ENCODE measurements around the gene PROSER3.
"Not testable (repeated sequence)": the region's sequence is repeated elsewhere in the genome, so short reads cannot be mapped to it uniquely, and the experiment has no call there.

PROSER3 gene

DNA sequence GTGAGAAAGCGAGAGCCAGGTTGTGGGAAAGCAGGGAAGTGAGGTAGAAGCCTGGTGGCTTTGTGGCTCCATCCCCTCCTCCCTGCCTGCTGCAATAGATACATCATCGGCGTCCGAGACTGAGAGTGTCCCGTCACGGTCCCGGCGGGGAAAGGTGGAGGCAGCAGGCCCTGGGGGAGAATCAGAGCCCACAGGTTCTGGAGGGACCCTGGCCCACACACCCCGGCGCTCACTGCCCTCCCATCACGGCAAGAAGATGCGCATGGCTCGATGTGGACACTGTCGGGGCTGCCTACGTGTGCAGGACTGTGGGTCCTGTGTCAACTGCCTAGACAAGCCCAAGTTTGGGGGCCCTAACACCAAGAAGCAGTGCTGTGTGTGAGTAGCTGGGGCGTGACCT is 35.1 kb upstream of the PROSER3 start:
- no peak overlapping the region for H2AFZ ChIP-seq (ENCODE audit: low read depth, low read length)
- no peak overlapping the region for H2BK15ac ChIP-seq (ENCODE audit: low read depth, poor library complexity, severe bottlenecking)
- no peak overlapping the region for H4K8ac ChIP-seq (ENCODE audit: low read length)
- H3K4me2 ChIP-seq (ENCODE audit: low read length, poor library complexity, severe bottlenecking), result no peak overlapping the region
- H4K91ac ChIP-seq (ENCODE audit: low read length), result no peak overlapping the region
- no peak overlapping the region for H3K18ac ChIP-seq (ENCODE audit: low read depth in 1 of 2, low read length in 2 of 2)
- no peak for DNase-seq
- no peak overlapping the region for H2AK5ac ChIP-seq (ENCODE audit: low read length, severe bottlenecking)
- peaks cover 53% of the 10 kb centered on the region for H3K79me1 ChIP-seq (replicated peaks; ENCODE audit: low read length, poor library complexity, severe bottlenecking)
- H3K27ac ChIP-seq (ENCODE audit: low read length, poor library complexity, severe bottlenecking), result no peak overlapping the region
- no peak overlapping the region for H2BK12ac ChIP-seq (ENCODE audit: low read length in 2 of 2)
- WGBS, result 98% methylated on average over 13 of the region's 16 CpGs
- H3K14ac ChIP-seq (ENCODE audit: low read length in 2 of 2), result no peak overlapping the region
- H3K9ac ChIP-seq (ENCODE audit: low read length), result no peak overlapping the region
- no peak overlapping the region for H2BK5ac ChIP-seq (ENCODE audit: low read depth, low read length, poor library complexity, severe bottlenecking)
- H2BK120ac ChIP-seq (ENCODE audit: low read depth, low read length), result no peak overlapping the region
- no peaks in the 10 kb centered on the region for H3K9me3 ChIP-seq (ENCODE audit: control insufficient read depth, low read length)
- peaks cover 72 to 83% of the 10 kb centered on the region in 2 experiments for H3K36me3 ChIP-seq (ENCODE audit: control insufficient read depth in 1 of 2, insufficient read depth in 2 of 2, low read depth in 1 of 2, low read length in 2 of 2)
- no peak overlapping the region for H3K4ac ChIP-seq (ENCODE audit: low read depth in 1 of 2, low read length in 2 of 2)
- H3K27me3 ChIP-seq (ENCODE audit: control insufficient read depth in 1 of 2, insufficient read depth in 1 of 2, low read length in 2 of 2), result no peaks in the 10 kb centered on the region
- peaks cover 11% of the 10 kb centered on the region for H3K4me1 ChIP-seq (ENCODE audit: control insufficient read depth, insufficient read depth, low read depth, low read length)
- H3K23ac ChIP-seq (ENCODE audit: low read length in 2 of 2), result no peak overlapping the region
- no peak overlapping the region for H3K4me3 ChIP-seq (ENCODE audit: insufficient read depth in 1 of 2, low read depth in 1 of 2, low read length in 2 of 2)

DNA sequence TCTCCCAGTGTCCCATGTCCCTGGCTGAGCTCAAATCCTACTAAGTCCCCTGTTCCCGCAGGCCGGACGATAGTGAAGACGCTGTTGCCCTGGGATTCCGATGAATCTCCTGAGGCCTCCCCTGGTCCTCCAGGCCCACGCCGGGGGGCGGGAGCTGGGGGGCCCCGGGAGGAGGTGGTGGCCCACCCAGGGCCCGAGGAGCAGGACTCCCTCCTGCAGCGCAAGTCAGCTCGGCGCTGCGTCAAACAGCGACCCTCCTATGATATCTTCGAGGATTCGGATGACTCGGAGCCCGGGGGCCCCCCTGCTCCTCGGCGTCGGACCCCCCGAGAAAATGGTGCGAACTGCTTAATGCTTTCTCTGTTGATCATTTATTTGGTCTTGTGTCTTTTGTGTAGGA is 34.3 kb upstream of the PROSER3 start:
- Histone ChIP-seq H2BK5ac (ENCODE audit: low read depth, low read length, poor library complexity, severe bottlenecking) (no peak overlapping the region), H3K4me1 (ENCODE audit: control insufficient read depth, insufficient read depth, low read depth, low read length) (peaks cover 11% of the 10 kb centered on the region), H3K36me3 (ENCODE audit: control insufficient read depth in 1 of 2, insufficient read depth in 2 of 2, low read depth in 1 of 2, low read length in 2 of 2) (peaks cover 80 to 91% of the 10 kb centered on the region in 2 experiments), H2BK15ac (ENCODE audit: low read depth, poor library complexity, severe bottlenecking) (no peak overlapping the region), H3K27me3 (ENCODE audit: control insufficient read depth in 1 of 2, insufficient read depth in 1 of 2, low read length in 2 of 2) (no peaks in the 10 kb centered on the region), H3K9me3 (ENCODE audit: control insufficient read depth, low read length) (no peaks in the 10 kb centered on the region), H3K9ac (ENCODE audit: low read length) (no peak overlapping the region), H3K14ac (ENCODE audit: low read length in 2 of 2) (no peak overlapping the region), H4K8ac (ENCODE audit: low read length) (no peak overlapping the region), H3K18ac (ENCODE audit: low read depth in 1 of 2, low read length in 2 of 2) (no peak overlapping the region), H2BK120ac (ENCODE audit: low read depth, low read length) (no peak overlapping the region), H2BK12ac (ENCODE audit: low read length in 2 of 2) (no peak overlapping the region), H3K4me3 (ENCODE audit: insufficient read depth in 1 of 2, low read depth in 1 of 2, low read length in 2 of 2) (no peak overlapping the region), H3K27ac (ENCODE audit: low read length, poor library complexity, severe bottlenecking) (no peak overlapping the region), H3K79me1 (replicated peaks; ENCODE audit: low read length, poor library complexity, severe bottlenecking) (peaks cover 57% of the 10 kb centered on the region), H4K91ac (ENCODE audit: low read length) (no peak overlapping the region), H2AFZ (ENCODE audit: low read depth, low read length) (no peak overlapping the region), H3K4me2 (ENCODE audit: low read length, poor library complexity, severe bottlenecking) (no peak overlapping the region), H2AK5ac (ENCODE audit: low read length, severe bottlenecking) (no peak overlapping the region), H3K4ac (ENCODE audit: low read depth in 1 of 2, low read length in 2 of 2) (no peak overlapping the region), H3K23ac (ENCODE audit: low read length in 2 of 2) (no peak overlapping the region)
- WGBS, result 98% methylated on average over 24 of the region's 24 CpGs
- no peak for DNase-seq

DNA sequence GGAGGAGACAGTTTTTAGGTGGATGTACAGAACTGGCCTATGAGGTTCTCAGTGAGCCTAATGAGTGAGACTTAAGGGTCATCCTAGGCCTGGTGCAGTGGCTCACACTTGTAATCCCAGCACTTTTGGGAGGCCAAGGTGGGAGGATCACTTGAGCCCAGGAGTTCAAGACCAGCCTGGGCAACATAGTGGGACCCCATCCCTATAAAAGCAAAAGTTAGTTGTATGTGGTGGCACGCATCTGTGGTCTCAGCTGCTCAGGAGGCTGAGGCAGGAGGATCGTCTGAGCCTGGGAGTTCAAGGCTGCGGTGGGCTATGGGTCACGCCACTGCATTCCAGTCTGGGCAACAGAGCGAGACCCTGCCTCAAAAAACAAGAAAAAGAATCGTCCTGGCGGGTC is 33.8 kb upstream of the PROSER3 start:
- 98% methylated on average over 7 of the region's 7 CpGs for WGBS
- DNase-seq; H3K23ac ChIP-seq (ENCODE audit: low read length in 2 of 2): not testable (repeated sequence)

DNA sequence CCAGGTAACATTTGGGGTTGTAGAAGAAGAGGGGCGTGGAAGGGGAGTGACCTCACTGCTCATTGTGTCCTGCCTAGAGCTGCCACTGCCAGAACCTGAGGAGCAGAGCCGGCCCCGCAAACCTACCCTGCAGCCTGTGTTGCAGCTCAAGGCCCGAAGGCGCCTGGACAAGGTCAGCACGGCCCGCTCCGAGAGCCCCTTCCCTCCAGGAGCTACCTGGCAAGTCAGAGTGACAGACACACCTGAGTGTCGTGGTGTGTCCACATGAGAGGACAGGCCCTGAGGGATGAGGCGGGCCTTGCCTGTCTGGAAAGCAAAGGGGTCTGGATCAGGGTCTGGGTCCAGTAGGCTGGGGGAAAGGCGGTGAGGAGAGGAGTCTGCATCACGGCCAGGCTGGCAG is 33.4 kb upstream of the PROSER3 start:
- Histone ChIP-seq H3K4ac (ENCODE audit: low read depth in 1 of 2, low read length in 2 of 2) (no peak overlapping the region), H3K36me3 (ENCODE audit: control insufficient read depth in 1 of 2, insufficient read depth in 2 of 2, low read depth in 1 of 2, low read length in 2 of 2) (peaks cover 89 to 99% of the 10 kb centered on the region in 2 experiments), H3K9ac (ENCODE audit: low read length) (no peak overlapping the region), H3K9me3 (ENCODE audit: control insufficient read depth, low read length) (no peaks in the 10 kb centered on the region), H2AK5ac (ENCODE audit: low read length, severe bottlenecking) (no peak overlapping the region), H2BK5ac (ENCODE audit: low read depth, low read length, poor library complexity, severe bottlenecking) (no peak overlapping the region), H2BK12ac (ENCODE audit: low read length in 2 of 2) (no peak overlapping the region), H2BK15ac (ENCODE audit: low read depth, poor library complexity, severe bottlenecking) (no peak overlapping the region), H3K27ac (ENCODE audit: low read length, poor library complexity, severe bottlenecking) (no peak overlapping the region), H2AFZ (ENCODE audit: low read depth, low read length) (no peak overlapping the region), H3K4me2 (ENCODE audit: low read length, poor library complexity, severe bottlenecking) (no peak overlapping the region), H3K23ac (ENCODE audit: low read length in 2 of 2) (no peak overlapping the region), H3K79me1 (replicated peaks; ENCODE audit: low read length, poor library complexity, severe bottlenecking) (peaks cover 65% of the 10 kb centered on the region), H4K91ac (ENCODE audit: low read length) (no peak overlapping the region), H2BK120ac (ENCODE audit: low read depth, low read length) (no peak overlapping the region), H3K4me1 (ENCODE audit: control insufficient read depth, insufficient read depth, low read depth, low read length) (peaks cover 4% of the 10 kb centered on the region), H3K4me3 (ENCODE audit: insufficient read depth in 1 of 2, low read depth in 1 of 2, low read length in 2 of 2) (no peak overlapping the region), H3K27me3 (ENCODE audit: control insufficient read depth in 1 of 2, insufficient read depth in 1 of 2, low read length in 2 of 2) (no peaks in the 10 kb centered on the region), H3K14ac (ENCODE audit: low read length in 2 of 2) (no peak overlapping the region), H3K18ac (ENCODE audit: low read depth in 1 of 2, low read length in 2 of 2) (no peak overlapping the region), H4K8ac (ENCODE audit: low read length) (no peak overlapping the region)
- 96% methylated on average over 10 of the region's 12 CpGs for WGBS
- no peak for DNase-seq

More for the DNA sequence above, 33.8 kb upstream of the PROSER3 start:
- H3K4ac ChIP-seq (ENCODE audit: low read depth in 1 of 2, low read length in 2 of 2); H3K27me3 ChIP-seq (ENCODE audit: control insufficient read depth in 1 of 2, insufficient read depth in 1 of 2, low read length in 2 of 2); H2AK5ac ChIP-seq (ENCODE audit: low read length, severe bottlenecking); H3K27ac ChIP-seq (ENCODE audit: low read length, poor library complexity, severe bottlenecking); H2BK15ac ChIP-seq (ENCODE audit: low read depth, poor library complexity, severe bottlenecking); H2AFZ ChIP-seq (ENCODE audit: low read depth, low read length); H3K14ac ChIP-seq (ENCODE audit: low read length in 2 of 2); H2BK12ac ChIP-seq (ENCODE audit: low read length in 2 of 2); H3K4me3 ChIP-seq (ENCODE audit: insufficient read depth in 1 of 2, low read depth in 1 of 2, low read length in 2 of 2); H3K9ac ChIP-seq (ENCODE audit: low read length); H3K4me2 ChIP-seq (ENCODE audit: low read length, poor library complexity, severe bottlenecking); H4K8ac ChIP-seq (ENCODE audit: low read length); H3K9me3 ChIP-seq (ENCODE audit: control insufficient read depth, low read length); H2BK5ac ChIP-seq (ENCODE audit: low read depth, low read length, poor library complexity, severe bottlenecking); H4K91ac ChIP-seq (ENCODE audit: low read length); H3K4me1 ChIP-seq (ENCODE audit: control insufficient read depth, insufficient read depth, low read depth, low read length); H3K18ac ChIP-seq (ENCODE audit: low read depth in 1 of 2, low read length in 2 of 2); H2BK120ac ChIP-seq (ENCODE audit: low read depth, low read length): not testable (repeated sequence)
- Histone ChIP-seq H3K36me3 (ENCODE audit: control insufficient read depth in 1 of 2, insufficient read depth in 2 of 2, low read depth in 1 of 2, low read length in 2 of 2) (peaks cover 84 to 96% of the 10 kb centered on the region in 2 experiments), H3K79me1 (replicated peaks; ENCODE audit: low read length, poor library complexity, severe bottlenecking) (peaks cover 60% of the 10 kb centered on the region)

Data from mesenchymal stem cell (in vitro differentiated cells and primary cell).